C4-2B (cell line): ENCODE results near the gene BLID.
A peak's percentile ranks its signal among the peaks of the same experiment; 100 is the strongest.

Experiments used
- H3K27ac ChIP-seq: fragments of 450-650 bp; 2 replicates; pipeline ENCODE4 v1.5.1; 2017
- CTCF ChIP-seq: fragments of 450-650 bp; conservative IDR thresholded peaks from 2 replicates; pipeline ENCODE4 v1.5.1; 2017; ENCODE audit warnings: mild to moderate bottlenecking
- ZFX ChIP-seq: fragments of 450-650 bp; IDR thresholded peaks from 2 replicates; pipeline ENCODE4 v1.6.1; 2017

BLID gene

GRCh38 chr11:122109932-122110331 is 6.1 kb downstream of the BLID start:
- TF ChIP-seq CTCF, result no peak
- no peak for TF ChIP-seq ZFX
- H3K27ac ChIP-seq, result no peak overlapping the region

- H3K27ac ChIP-seq, result no peak overlapping the region
- TF ChIP-seq ZFX (no peak), CTCF (no peak)
Measured at GRCh38 chr11:122108828-122109227, 7.2 kb downstream of the BLID start.

- no peak overlapping the region for H3K27ac ChIP-seq
- TF ChIP-seq CTCF (peak; percentile 85), ZFX (no peak)
Measured at GRCh38 chr11:122108192-122108799, 7.7 kb downstream of the BLID start.

- no peak for TF ChIP-seq ZFX
- no peak for TF ChIP-seq CTCF
- no peak overlapping the region for H3K27ac ChIP-seq
Measured at GRCh38 chr11:122107566-122107965, 8.4 kb downstream of the BLID start.

- H3K27ac ChIP-seq, result no peak overlapping the region
- TF ChIP-seq ZFX (no peak), CTCF (no peak)
Measured at GRCh38 chr11:122107045-122107444, 9.0 kb downstream of the BLID start.

GRCh38 chr11:122105044-122105758 is 10.8 kb downstream of the BLID start:
- no peak overlapping the region for H3K27ac ChIP-seq
- no peak for TF ChIP-seq CTCF
- no peak for TF ChIP-seq ZFX

GRCh38 chr11:122104341-122104740 is 11.7 kb downstream of the BLID start:
- no peak for TF ChIP-seq CTCF
- TF ChIP-seq ZFX, result no peak
- no peak overlapping the region for H3K27ac ChIP-seq
